Muscle of leg (tissue), 11 donors: ENCODE measurements around the gene CDH24. TPM values are rescaled to one million over a fixed set of nuclear protein-coding genes. Genes with fewer than 3 reads are reported as not detected.

Experiments used
- DNase-seq: peaks from one replicate; pipeline ENCODE4 v3.0.0; 2013
- H3K27ac ChIP-seq: one replicate; pipeline ENCODE4 v1.5.1; 2013; ENCODE audit warnings: mild to moderate bottlenecking, low read length, control low read depth
- H3K27me3 ChIP-seq: one replicate; pipeline ENCODE4 v1.6.1; 2013; ENCODE audit warnings: low read length; ENCODE audit not compliant: control insufficient read depth, insufficient read depth
- H3K36me3 ChIP-seq: one replicate; pipeline ENCODE4 v1.6.1; 2013; ENCODE audit warnings: low read length; ENCODE audit not compliant: control insufficient read depth, insufficient read depth
- H3K4me1 ChIP-seq: one replicate; pipeline ENCODE4 v1.6.1; 2013; ENCODE audit warnings: low read length; ENCODE audit not compliant: control insufficient read depth, insufficient read depth
- H3K4me3 ChIP-seq: one replicate; pipeline ENCODE4 v1.5.1; 2013; ENCODE audit warnings: low read length, control low read depth
- H3K9me3 ChIP-seq: replicated peaks from 2 replicates; pipeline ENCODE4 v1.6.1; 2013; ENCODE audit warnings: low read depth, low read length; ENCODE audit not compliant: control insufficient read depth
- WGBS: methylation state at CpG from one replicate; pipeline ENCODE4 v1.1.5; 2013; ENCODE audit warnings: missing lambda C conversion rate; ENCODE audit not compliant: insufficient coverage; 5-methylcytosine and 5-hydroxymethylcytosine counted together
- polyA plus RNA-seq, 8 donors: library from polyadenylated mRNA; unstranded; fragments of 120-200 nt; gene quantifications; one replicate each; pipeline versions ENCODE4 v1.2.1 to v1.2.3, GENCODE V29; 2013; ENCODE audit warnings: inconsistent platforms in 1 of 8, low replicate concordance in 1 of 8; ENCODE audit not compliant: insufficient read length in 8 of 8, insufficient read depth in 1 of 8
- total RNA-seq: library from RNA; stranded (reverse); fragments of 120-200 nt; gene quantifications from one replicate; pipeline ENCODE4 v1.2.4, GENCODE V29; 2013

Gene CDH24
- total and polyA plus RNA-seq, 9 donors, result 2.1 to 6.8 (median 4.8) TPM

DNA sequence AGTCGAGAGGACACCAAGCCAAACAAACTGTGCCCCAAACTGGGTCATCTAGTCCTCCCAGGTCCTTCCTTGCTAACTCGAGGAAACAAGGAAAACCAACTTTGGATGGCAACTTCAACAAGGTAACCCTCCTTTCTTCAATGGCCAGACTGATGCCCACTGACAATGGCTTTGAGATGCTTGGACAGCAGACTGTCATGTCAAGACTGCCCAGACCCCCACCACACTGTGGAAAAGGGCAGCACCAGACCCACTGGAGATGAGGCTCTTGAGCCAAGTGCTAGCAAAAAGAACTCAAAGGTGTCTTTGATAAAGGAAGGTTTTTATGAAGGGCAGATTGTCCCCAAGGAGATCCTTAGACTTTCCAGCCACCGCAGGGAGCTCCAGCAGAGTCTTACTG, 9.0 kb upstream of the CDH24 start:
- WGBS, result 92% methylated on average over 2 of the region's 3 CpGs
- H3K4me1 ChIP-seq, result peaks cover 21% of the 10 kb centered on the region
- H3K36me3 ChIP-seq, result peaks cover 72% of the 10 kb centered on the region
- H3K27ac ChIP-seq, result no peak overlapping the region
- no peaks in the 10 kb centered on the region for H3K9me3 ChIP-seq
- no peak overlapping the region for H3K4me3 ChIP-seq
- H3K27me3 ChIP-seq, result no peaks in the 10 kb centered on the region
- no peak for DNase-seq

DNA sequence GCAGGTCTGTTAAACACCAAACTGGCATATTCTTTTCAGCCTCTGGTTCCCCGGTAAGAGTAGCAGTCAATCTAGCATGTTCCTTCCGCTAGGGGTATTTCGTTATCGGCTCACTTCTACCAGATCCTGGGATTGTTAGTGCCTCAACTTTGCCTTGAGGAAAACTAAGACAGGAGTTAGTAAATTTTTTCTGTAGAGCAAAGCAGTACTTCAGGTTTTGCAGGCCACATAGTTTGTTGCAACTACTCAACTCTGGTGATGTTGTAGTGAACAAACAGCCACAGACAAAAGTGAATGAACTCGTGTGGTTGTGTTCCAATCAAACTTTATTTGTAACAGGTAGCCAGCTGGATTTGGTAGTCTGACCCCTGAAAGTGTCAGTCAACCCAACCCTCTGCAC, 6.3 kb upstream of the CDH24 start:
- no peak for DNase-seq
- no peaks in the 10 kb centered on the region for H3K27me3 ChIP-seq
- H3K4me3 ChIP-seq, result no peak overlapping the region
- no peaks in the 10 kb centered on the region for H3K9me3 ChIP-seq
- H3K36me3 ChIP-seq, result peaks cover 85% of the 10 kb centered on the region
- peaks cover 6% of the 10 kb centered on the region for H3K4me1 ChIP-seq
- WGBS, result 93% methylated on average over 5 of the region's 5 CpGs
- H3K27ac ChIP-seq, result no peak overlapping the region

DNA sequence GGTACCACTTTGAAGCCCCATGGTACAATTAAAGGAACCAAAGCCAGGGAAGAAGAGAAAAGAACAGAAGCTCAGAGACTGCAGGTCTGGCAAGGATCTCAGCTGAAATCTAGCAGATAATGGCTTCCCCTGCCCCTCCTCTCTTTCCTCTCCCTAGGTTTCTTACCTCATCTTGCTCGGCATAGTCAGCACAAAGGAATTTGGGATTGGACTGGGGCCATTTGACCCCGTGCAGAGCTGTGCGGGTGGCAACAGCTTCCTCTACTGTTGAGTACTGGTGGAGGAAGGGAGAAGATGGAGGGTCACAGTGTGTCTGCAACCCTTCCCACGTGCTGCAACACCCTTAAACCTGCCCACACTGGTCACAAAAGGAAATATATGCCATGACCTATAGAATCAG, 4.7 kb upstream of the CDH24 start:
- no peak overlapping the region for H3K27ac ChIP-seq
- DNase-seq, result peak; percentile 56
- WGBS, result no CpG with 5 or more reads among the region's 4 CpGs

DNA sequence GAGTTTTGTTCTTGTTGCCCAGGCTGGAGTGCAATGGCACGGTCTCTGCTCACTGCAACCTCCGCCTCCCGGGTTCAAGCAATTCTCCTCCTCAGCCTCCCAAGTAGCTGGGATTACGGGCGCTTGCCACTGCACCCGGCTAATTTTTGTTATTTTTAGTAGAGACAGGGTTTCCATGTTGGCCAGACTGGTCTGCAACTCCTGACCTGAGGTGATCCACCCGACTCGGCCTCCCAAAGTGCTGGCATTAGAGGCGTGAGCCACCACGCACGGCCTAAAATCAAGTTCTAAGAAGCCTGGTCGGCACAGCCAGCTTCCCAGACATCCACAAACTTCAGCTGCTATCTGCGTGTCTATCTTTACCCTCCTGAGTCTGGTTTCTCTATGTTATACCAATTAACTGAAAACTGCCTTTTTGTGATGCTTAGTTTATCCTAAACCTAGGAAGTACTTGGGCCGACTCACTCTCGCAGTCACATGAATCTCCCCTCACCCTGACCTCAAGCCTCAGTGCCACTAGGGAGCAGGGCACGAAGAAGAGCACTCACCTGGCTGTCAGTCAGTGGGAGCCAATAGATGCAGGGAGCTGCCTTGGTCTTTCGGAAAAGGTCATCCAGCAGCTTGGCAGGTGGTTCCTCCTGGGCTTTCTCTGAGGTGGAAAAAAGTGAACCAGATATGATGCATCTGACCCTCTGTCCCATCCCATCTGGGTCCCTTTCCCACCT, 3.4 kb upstream of the CDH24 start:
- Histone ChIP-seq H3K4me3 (no peak overlapping the region), H3K4me1 (peaks cover 23% of the 10 kb centered on the region), H3K27ac (no peak overlapping the region), H3K36me3 (peaks cover 64% of the 10 kb centered on the region), H3K9me3 (no peaks in the 10 kb centered on the region), H3K27me3 (no peaks in the 10 kb centered on the region)
- no peak for DNase-seq
- 80% methylated on average over 4 of the region's 17 CpGs for WGBS

More for the DNA sequence above, 4.7 kb upstream of the CDH24 start:
- Histone ChIP-seq H3K27me3 (no peaks in the 10 kb centered on the region), H3K36me3 (peaks cover 75% of the 10 kb centered on the region), H3K4me3 (no peak overlapping the region), H3K9me3 (no peaks in the 10 kb centered on the region), H3K4me1 (peaks cover 10% of the 10 kb centered on the region)

DNA sequence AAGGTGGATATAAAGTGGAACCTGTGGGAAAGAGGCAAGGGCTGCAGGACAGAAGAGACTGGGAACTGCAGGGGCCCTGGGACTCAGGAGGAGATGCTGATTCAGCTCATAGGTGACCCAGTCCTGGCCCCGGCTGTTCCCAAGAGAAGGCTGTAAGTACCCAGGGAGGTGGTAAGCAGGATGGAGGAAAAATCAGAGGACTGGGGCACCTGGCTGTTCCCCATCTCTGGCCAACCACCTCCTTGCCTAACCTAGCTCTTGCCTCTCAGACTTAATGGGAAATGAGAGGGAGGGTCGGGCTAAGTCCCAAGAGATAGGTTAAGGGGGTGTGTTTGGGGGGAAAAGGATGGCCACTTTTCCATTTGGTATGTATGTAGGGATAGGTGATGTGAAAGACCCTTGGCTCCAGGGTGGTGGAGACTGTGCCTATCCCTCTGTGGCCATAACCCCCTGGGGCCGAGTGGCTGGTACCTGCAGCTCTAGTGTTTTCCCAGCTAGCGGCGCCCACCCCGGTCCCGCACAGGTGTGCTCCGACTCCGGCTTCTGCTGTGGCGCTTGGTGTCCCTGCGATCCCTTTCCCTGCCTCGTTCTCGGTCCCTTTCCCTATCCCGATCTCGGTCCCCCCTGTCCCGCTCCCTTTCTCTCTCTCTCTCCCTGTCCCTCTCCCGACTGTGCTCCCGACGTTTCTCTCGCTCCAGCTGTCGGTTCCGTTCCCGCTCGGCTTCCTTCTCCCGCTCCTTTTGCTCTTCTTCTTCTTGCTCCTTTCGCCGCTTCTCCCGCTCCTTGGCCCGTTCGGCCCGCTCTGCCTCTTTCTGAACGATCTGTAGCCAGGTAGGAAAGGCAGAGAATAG, 1.6 kb upstream of the CDH24 start:
- DNase-seq, result peak; percentile 30
- WGBS, result 80% methylated on average over 30 of the region's 32 CpGs
- Histone ChIP-seq H3K4me3 (no peak overlapping the region), H3K4me1 (peaks cover 26% of the 10 kb centered on the region), H3K9me3 (no peaks in the 10 kb centered on the region), H3K27me3 (no peaks in the 10 kb centered on the region), H3K36me3 (peaks cover 52% of the 10 kb centered on the region), H3K27ac (no peak overlapping the region)

DNA sequence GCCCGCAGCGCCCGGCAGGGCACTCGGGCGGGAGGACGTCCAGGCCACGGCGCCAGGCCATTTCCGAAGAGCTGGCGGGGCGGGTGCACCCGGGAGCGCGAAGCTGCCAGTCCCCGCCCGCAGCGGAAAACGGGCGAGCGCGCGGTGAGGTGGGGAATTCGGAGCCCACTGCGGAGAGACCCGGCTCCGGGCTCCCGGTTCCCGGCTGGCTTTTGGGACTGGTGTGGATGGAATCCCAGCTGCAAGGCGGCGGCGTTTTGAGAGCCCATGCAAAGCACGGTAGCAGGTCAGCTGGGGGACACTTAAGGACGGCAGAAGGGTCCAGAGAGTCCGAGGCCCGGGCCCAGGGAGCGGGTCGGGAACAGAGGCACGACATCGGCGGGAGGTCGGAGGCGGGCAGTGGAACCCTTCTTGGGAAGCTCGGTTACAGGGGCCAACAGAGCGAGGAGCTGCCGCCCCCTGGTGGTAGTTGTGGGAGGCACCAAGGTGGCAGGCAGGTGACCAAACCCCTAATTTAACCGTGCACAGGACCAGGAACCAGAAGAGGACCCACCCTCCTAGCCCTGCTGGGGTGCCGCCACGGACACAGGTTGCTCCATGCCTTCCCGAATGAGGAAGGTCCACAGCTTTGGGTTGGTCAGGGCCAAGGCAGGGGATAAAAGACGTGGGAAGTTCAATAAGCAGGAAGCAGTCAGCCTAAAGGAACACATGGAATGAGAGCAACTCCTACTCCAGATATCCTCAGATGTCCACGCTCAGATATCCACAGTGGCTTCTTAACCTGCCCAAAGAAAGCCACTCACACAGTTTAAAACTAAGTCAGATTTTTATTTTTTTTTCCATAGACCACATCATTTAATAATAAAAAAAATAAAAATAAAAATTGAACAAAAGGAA, 685 bp upstream of the CDH24 start:
- H3K4me3 ChIP-seq, result peak overlapping the region; percentile 65
- H3K27me3 ChIP-seq, result no peaks in the 10 kb centered on the region
- WGBS, result 1% methylated on average over 44 of the region's 51 CpGs
- H3K4me1 ChIP-seq, result peaks cover 26% of the 10 kb centered on the region
- H3K36me3 ChIP-seq, result peaks cover 43% of the 10 kb centered on the region
- peak; percentile 93 for DNase-seq
- H3K9me3 ChIP-seq, result no peaks in the 10 kb centered on the region
- peak overlapping the region; percentile 84 for H3K27ac ChIP-seq

DNA sequence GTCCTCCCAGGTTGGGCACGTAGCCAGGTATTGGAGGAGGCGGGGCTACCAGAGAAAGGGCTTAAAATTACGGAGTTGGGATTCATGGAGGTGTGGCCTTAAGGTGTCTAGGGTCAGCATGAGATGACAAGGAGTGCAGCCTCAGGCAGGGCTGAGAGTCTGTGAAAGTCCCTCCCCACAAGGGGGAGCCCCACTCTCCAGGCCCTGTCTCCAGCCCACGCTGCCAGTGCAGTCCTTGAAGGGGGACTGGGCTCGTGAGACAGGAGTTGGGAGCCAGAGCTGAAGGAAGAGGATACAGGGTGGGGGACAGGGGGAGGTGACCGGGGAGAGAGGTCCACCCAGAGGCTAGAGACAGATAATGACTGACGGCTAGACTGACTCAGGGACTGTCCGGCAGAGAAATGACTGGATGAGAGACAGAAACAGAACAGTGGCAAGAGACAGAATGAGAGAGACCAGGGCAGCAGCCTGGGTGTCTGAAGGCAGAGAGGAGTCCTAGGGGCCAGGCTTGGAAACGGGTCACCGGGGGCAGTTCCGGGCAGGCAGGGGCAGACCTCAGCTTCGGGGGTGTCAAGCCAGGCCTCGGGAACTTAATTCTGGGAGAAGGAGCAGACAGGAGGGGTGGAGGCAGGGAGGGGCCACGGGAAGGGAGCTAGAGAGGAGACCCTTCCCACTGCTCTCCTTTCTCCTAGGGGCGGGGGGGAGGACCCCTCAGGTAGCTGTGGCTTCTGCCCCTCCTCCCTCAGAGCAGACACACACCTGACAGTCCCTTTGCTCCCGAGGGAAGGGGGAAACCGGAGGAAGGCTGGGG, 970 bp downstream of the CDH24 start:
- 5% methylated on average over 12 of the region's 17 CpGs for WGBS
- Histone ChIP-seq H3K4me1 (peaks cover 20% of the 10 kb centered on the region), H3K27me3 (no peaks in the 10 kb centered on the region), H3K36me3 (peaks cover 28% of the 10 kb centered on the region), H3K27ac (no peak overlapping the region), H3K4me3 (peak overlapping the region; percentile 47), H3K9me3 (no peaks in the 10 kb centered on the region)
- peak; percentile 59 for DNase-seq

DNA sequence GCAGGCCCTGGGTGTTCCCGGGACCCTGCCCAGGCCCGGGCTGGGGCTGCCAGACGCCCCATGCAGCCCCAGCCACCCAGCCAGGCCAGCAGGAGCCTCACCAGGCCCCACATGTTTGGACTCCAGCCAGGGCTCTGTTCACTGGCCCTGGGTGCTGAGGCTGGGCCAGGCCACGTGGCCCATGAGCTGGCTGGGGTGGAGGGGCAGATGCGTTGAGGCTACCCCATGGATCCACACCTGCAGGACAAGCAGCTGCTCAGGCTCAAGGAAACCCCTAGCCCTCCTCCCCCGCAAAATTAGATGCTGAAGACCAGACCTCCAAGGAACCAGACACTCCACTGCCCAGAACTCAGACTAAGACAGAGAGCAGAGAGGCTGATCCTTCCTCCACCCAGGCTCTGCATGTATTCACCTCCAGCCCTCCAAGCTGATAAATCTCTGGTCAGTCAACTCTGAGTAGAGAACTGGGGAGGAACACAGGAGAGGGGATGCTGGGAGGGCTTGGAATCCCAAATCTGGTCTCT, 1.6 kb downstream of the CDH24 start:
- Histone ChIP-seq H3K27ac (no peak overlapping the region), H3K4me3 (no peak overlapping the region), H3K36me3 (peaks cover 21% of the 10 kb centered on the region), H3K27me3 (no peaks in the 10 kb centered on the region), H3K4me1 (peaks cover 20% of the 10 kb centered on the region), H3K9me3 (no peaks in the 10 kb centered on the region)
- 69% methylated on average over 3 of the region's 6 CpGs for WGBS
- DNase-seq, result peak; percentile 33

DNA sequence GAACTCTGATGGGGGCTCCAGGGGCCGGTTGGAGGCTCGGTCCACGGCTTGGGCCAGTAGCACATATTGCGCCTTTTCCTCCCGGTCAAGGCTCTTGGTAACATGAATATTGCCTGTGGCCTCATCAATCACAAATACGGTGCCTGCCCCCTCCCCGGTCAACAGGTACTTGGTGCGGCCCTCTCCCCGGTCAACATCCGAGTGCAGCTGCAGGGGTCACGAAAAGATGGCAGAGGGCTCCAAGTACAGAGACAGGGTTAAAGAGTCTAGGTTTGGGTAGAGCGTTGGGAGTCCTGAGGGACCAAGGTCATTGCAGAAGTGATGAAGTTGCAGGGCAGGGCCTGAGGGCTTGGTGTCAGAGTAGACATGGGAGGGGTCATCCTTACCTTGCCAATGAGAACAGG, 2.2 kb downstream of the CDH24 start:
- H3K4me1 ChIP-seq, result peaks cover 20% of the 10 kb centered on the region
- H3K27me3 ChIP-seq, result no peaks in the 10 kb centered on the region
- 94% methylated on average over 11 of the region's 12 CpGs for WGBS
- H3K36me3 ChIP-seq, result peaks cover 16% of the 10 kb centered on the region
- no peak overlapping the region for H3K4me3 ChIP-seq
- H3K27ac ChIP-seq, result no peak overlapping the region
- H3K9me3 ChIP-seq, result no peaks in the 10 kb centered on the region
- no peak for DNase-seq
